Skeletal muscle cell (primary cell): ENCODE data around the gene LDHB.
"Not testable (repeated sequence)": the region's sequence is repeated elsewhere in the genome, so short reads cannot be mapped to it uniquely, and the experiment has no call there.

ENCODE experiments used
- DNase-seq: peaks from one replicate; pipeline ENCODE4 v3.0.0-alpha.2; 2010; ENCODE audit warnings: low read depth
- H3K4me3 ChIP-seq: 2 replicates; pipeline ENCODE4 v1.5.1; 2011; ENCODE audit warnings: low read depth, mild to moderate bottlenecking, control low read depth, low read length, moderate library complexity

LDHB gene

DNA sequence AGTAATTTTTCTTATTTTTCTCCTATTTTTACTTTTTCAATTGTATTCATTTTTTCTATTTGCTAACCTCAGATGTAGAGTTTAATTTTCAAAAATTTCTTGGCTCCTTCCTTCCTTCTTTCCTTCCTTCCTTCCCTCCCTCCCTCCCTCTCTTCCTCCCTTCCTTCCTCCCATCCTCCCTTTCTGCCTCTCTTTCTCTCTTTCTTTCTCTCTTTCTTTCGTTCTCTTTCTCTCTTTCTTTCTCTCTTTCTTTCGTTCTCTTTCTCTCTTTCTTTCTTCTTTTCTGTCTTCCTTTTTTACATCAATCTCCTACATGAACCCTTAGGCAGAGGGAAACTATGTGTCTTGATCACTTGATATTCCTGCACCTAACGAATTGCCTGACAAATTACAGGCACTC, 40.6 kb downstream of the LDHB start:
- DNase-seq, result no peak
- no peak overlapping the region for H3K4me3 ChIP-seq

GRCh38 chr12:21615431-21615830, 42.2 kb downstream of the LDHB start:
- DNase-seq, result no peak
- no peak overlapping the region for H3K4me3 ChIP-seq

DNA sequence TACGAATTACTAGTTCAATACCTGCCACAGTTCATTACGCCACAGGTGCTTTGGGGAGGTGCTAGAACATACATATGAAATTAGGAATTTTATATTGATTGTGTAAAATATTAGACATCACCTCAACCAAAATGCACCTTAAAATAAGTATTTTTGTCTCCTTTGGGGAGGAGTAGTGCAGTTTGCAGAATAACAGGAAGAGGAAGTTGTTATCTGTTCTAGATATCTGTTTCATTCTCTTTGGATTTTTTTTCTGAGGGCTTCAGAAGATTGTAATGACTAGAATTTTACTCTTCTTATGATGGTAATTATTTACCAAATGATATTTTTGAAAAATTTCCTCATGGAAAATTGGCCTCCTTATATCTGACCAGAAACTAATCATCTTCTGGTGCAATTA, 43.1 kb downstream of the LDHB start:
- no peak overlapping the region for H3K4me3 ChIP-seq
- no peak for DNase-seq

GRCh38 chr12:21613931-21614330, 43.7 kb downstream of the LDHB start:
- no peak for DNase-seq
- H3K4me3 ChIP-seq, result no peak overlapping the region

DNA sequence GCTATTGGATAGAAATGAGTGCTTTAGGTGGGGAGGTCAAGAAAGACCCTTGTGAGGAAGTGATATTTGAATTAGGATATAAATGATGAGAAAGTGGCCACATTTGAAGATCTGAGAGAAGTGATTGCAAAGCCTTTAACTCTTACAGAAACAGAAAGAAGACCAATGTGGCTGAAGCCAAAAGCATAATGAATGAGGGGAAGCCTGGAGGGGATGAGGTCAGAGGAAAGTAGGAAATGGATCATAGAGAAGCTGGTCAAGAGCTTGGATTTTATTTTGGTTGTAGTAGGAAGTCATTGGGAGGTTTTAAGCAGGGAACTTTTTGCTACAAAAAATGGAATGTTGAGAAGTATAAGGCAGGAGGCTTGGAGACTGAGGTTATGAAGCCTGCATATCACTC, 49.4 kb downstream of the LDHB start:
- no peak for DNase-seq
- H3K4me3 ChIP-seq, result no peak overlapping the region

DNA sequence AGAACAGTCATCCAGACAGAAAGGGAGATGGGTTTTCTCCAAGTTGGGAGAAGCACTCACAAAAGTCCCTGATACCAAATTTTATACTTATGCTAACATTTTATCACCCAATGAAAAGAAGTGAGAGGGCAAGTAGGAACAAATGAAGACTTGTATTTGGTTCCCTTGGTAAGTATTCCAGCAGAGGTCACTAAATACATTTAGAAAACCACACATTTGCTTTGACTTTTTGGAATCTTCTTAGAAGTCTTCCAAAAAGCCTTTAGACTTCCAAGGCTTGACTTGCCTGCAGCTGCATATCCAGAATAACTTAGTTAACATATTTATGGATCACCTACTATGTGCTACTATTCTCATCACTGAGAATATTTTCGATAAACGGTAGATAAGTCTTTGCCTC, 49.9 kb downstream of the LDHB start:
- DNase-seq, result no peak
- no peak overlapping the region for H3K4me3 ChIP-seq

GRCh38 chr12:21606175-21606574, 51.5 kb downstream of the LDHB start:
- DNase-seq, result no peak

DNA sequence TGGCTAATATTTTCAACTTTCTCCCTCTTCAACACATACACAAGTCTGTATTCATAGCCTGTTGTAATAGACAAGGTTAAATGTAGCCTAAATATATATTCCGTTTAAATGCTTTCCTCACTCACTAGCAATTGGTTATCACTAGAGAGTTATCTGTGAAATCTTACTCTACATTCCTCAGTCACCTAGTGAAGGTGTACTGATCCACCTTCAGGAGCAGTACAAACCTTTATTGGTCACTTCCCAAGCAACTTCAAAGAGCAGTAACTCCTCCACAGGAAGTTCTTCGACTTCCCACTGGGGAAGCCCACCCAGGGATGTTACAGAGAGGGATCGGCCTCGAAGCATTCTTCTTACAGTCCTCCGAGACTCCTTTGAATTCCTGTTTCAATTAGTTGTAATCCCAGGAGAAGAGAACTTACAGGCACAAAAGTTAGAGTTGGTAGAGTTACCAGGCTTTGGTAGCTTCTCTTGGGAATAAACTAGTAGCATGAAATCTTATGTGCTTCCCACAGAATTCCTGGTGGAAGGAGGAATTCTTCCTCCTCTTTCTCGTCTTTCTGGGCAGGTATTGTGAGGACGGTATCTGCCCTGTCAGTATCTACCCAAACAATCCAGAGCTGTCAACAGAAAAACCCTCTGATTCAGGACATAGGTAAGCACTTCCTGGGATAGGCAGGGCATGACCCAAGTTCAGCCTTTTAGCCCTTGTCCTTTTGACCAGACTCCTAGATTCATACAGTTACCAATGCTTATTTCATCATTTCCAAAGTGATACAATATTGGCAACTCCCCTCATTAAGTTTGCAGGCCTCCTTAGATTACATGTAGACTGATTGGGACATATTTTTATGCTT, 53.2 kb downstream of the LDHB start, which contains the start of gene GYS2:
TSS of gene GYS2 (minus strand) at position 603 of the 857 bp plus-strand sequence. CDS start at position 348, 255 bp downstream.
- no peak within 1 kb of the TSS for H3K4me3 ChIP-seq
- DNase-seq, result no peak

More at GRCh38 chr12:21606175-21606574, 51.5 kb downstream of the LDHB start:
- no peak overlapping the region for H3K4me3 ChIP-seq

GRCh38 chr12:21602774-21603173, 54.9 kb downstream of the LDHB start:
- no peak overlapping the region for H3K4me3 ChIP-seq
- DNase-seq, result no peak

GRCh38 chr12:21600196-21600595, 57.4 kb downstream of the LDHB start:
- no peak overlapping the region for H3K4me3 ChIP-seq
- DNase-seq, result no peak

GRCh38 chr12:21599143-21599999, 58.3 kb downstream of the LDHB start:
- no peak for DNase-seq
- no peak overlapping the region for H3K4me3 ChIP-seq

- no peak for DNase-seq
- no peak overlapping the region for H3K4me3 ChIP-seq
These were observed 59.0 kb downstream of the LDHB start for GRCh38 chr12:21598651-21599050.

- not testable (repeated sequence) for H3K4me3 ChIP-seq, DNase-seq
These were observed 62.3 kb downstream of the LDHB start for GRCh38 chr12:21595356-21595755.

- no peak overlapping the region for H3K4me3 ChIP-seq
- DNase-seq, result no peak
These were observed 72.2 kb downstream of the LDHB start for GRCh38 chr12:21585485-21585884.
